ENCODE measurements around the gene IFNE.

The IFNE gene, protein sequence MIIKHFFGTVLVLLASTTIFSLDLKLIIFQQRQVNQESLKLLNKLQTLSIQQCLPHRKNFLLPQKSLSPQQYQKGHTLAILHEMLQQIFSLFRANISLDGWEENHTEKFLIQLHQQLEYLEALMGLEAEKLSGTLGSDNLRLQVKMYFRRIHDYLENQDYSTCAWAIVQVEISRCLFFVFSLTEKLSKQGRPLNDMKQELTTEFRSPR

DNA sequence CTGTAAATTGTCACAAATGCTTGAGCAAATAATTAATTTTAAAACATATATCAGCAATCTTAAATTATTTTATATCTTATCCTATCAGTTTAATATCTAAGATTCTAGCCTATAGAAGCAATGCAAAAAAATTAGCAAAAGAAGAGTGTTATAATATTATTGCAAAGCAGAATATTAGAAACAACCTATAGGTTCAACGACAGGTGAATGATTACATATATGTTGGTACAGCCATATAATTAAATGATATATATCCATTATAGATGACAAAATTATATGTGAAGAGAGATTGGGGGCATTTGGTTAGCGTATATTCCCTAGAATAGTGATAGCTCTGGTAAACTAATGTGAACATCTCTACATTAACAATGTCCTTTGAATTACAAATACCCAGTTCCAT, at the start of gene IFNE:
Gene IFNE, minus strand, starts transcription at position 101 of the 400 bp plus-strand sequence. CDS start 619 bp downstream, outside the sequence.
- no peak for DNase-seq (ENCODE audit: low spot score)

DNA sequence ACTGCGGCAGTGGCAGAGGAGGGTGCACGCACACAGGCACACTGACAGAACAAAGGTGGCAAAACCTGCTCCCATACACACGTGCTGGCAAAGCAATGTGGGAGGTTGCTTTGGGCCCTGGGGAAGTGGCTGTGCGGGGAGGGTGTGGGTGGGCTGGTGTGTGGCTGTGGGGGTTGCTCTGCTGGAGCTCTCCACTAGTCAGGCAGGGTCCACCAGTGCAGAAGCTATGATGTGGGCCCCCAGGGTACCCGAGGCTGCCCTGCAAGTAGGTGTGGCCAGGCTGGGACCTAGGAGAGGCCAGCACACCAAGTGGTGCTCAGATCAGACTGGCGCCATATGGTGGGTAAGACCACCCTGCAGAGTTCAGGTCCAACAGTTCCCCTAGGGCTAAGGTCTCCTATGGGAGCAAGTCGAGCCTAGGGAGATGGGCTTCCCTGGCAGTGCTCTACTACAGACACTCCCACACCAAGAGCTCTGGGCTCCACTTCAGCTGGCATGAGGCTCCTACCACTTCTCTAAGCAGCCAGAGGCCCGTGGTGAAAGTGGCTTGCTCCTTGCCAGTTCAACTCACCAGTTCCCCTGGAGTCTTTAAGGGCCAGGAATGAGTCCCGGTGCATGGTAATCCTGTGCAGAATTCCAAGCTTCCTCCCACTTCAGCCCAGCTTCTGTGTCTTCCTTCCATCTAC, 46.2 kb upstream of the IFNE start:
- no peak for DNase-seq (ENCODE audit: low spot score)

DNA sequence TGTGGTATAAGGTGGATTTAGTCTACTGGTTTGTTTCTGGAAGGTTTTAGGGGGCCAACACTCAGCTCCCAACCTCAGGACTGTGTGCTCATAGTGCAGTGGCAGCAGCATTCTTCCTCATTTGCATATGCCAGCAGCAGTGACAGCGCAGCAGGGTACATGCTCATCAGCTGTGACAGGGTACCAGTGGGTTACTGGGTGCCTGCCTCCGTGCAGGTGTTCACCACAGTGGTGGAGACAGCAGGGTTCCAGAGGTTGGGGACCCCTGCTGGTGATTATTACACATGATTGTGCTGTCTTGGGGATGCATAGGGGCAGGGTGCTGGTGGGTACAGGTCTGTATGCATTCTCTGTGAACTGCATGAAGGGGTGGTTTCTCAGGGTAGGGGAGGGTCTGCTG, 45.5 kb upstream of the IFNE start:
- DNase-seq (ENCODE audit: low spot score): no peak

DNA sequence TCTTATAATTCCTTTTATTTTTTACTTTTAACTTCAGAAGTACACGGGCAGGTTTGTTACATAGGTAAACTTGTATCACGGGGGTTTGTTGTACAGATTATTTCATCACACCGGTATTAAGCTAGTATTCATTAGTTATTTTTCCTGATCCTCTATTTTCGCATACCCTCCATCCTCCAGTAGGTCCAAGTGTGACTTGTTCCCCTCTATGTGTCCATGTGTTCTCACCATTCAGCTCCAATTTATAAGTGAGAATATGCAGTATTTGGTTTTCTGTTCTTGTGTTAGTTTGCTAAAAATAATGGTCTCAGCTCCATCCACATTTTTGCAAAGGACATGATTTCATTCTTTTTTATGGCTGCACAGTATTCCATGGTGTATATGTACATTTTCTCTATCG, 43.1 kb upstream of the IFNE start:
- DNase-seq (ENCODE audit: low spot score): no peak

DNA sequence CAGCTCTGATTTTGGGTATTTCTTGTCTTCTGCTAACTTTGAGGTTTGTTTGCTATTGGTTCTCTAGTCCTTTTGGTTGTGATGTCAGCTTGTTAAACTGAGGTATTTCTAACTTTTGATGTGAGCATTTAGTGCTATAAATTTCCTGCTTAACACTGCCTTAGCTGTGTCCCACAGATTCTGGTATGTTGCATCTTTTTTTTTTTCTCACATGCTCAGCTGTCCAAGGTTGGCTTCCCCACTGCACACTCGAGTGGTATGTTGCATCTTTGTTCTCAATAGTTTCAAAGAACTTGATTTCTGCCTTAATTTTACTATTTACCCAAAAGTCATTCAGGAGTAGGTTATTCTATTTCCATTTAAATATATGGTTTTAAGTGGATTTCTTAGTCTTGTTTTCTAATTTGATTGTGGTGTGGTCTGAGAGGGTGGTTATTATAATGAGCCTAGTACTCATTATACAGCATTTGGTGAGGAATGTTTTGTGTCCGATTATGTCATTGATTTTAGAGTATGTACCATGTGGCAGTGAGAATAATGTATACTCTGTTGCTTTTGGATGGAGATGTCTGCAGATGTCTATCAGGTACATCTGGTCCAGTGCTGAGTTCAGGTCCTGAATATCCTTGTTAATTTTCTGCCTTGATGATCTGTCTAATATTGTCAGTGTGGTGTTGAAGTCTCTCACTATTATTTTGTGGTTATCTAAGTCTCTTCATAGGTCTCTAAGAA, 42.2 kb upstream of the IFNE start:
- DNase-seq (ENCODE audit: low spot score): no peak

DNA sequence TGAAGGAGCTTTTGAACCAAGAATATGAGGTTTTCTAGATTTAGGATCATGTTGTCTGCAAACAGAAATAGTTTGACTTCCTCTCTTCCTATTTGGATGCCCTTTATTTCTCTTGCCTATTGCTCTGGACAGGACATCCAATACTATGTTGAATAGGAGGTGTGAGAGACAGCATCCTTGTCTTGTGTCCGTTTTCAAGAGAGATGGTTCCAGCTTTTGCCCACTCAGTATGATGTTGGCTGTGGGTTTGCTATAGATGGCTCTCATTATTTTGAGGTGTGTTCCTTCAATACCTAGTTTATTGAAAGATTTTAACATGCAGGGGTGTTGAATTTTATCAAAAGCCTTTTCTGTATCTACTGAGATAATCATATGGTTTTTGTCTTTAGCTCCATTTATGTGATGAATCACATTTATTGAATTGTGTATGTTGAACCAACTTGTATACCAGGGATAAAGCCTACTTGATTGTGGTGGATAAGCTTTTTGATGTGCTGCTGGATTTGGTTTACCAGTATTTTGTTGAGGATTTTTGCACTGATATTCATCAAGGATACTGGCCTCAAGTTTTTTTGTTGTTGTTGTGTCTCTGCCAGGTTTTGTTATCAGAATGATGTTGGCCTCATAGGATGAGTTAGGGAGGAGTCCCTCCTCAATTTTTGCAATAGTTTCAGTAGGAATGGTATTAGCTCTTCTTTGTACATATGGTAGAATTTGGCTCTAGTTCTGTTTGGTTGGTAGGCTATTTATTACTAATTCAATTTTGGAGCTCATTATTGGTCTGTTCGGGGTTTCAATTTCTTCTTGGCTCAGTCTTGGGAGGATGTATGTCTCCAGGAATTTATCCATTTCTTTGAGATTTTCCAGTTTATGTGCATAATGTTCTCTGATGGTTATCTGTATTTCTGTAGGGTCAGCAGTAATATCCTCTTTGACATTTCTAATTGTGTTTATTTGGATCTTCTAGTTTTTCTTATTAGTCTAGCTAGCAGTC, 41.2 kb upstream of the IFNE start:
- no peak for DNase-seq (ENCODE audit: low spot score)

DNA sequence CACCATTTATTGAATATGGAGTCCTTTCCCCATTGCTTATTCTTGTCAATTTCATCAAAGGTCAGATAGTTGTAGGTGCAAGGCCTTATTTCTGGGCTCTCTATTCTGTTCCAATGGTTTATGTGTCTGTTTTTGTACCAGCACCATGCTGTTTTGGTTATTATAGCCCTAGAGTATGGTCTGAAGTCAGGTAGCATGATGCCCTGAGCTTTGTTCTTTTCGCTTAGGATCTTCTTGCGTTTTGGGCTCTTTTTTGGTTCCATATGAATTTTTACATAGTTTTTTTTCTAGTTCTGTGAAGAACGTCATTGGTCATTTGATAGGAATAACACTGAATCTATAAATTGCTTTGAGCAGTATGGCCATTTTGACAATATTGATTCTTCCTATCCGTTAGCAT, 40.2 kb upstream of the IFNE start:
- no peak for DNase-seq (ENCODE audit: low spot score)

DNA sequence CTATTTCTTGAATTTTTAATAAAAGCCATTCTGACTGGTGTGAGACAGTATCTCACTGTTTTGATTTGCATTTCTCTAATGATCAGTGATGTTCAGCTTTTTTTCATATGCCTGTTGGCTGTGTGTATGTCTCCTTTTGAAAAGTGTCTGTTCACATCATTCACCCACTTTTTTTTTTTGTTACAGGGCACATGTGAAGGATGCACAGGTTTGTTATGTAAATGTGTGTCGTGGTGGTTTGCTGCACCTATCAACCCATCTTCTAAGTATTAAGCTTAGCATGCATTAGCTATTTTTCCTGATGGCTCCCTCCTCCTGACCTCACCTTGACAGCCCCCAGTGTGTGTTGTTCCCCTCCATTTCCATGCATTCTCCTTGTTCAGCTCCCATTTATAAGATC, 39.3 kb upstream of the IFNE start:
- no peak for DNase-seq (ENCODE audit: low spot score)

DNA sequence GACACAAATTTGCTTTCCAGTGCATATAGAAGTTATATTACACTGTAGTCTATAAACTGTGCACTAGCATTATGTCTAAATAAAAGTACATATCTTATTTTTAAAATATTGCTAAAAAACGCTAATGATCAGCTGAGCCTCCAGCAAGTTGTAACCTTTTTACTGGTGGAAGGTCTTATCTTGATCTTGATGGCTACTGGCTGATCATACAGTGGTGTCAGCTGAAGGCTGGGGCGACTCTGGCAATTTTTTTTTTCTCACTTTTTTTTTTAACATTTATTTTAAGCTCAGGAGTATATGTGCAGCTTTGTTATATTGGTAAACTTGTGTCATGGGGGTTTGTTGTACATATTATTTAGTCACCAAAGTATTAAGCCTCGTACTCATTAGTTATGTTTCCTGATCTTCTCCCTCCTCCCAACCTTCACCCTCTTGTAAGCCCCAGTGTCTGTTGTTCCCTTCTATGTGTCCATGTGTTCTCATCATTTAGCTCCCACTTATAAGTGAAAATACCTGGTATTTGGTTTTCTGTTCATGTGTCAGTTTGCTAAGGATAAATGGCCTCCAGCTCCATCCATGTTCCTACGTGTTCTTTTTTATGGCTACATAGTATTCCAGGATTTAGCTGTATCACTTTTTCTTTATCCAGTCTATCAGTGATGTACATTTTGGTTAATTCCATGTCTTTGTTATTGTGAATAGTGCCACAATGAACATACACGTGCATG, 38.6 kb upstream of the IFNE start:
- no peak for DNase-seq (ENCODE audit: low spot score)

DNA sequence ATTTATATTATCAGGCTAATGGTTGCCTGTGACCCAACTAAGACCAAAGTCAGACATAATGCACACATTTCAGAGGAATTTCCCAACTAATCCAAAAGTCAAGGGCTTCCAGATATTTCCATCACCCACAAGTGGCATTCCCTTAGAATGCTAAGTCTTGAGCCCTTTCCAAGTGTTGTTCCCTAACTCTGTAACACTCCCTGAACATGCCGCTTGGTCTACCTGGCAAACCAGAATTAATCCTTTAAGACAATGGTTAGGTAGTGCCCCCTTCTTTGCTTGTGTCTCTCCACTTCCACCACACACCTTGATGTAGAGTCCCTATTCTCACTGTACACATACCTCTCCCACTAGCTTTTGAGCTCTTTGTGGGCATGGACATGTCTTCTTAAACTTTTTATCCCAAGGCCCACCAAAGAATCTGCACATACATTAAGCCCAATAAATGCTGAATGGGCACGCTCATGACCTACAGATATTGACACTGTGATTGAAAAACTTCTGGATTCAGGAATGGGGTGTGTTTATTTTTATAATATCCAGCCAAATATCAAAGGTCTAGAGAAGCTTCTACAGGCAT, 37.8 kb upstream of the IFNE start:
- DNase-seq (ENCODE audit: low spot score): no peak

DNA sequence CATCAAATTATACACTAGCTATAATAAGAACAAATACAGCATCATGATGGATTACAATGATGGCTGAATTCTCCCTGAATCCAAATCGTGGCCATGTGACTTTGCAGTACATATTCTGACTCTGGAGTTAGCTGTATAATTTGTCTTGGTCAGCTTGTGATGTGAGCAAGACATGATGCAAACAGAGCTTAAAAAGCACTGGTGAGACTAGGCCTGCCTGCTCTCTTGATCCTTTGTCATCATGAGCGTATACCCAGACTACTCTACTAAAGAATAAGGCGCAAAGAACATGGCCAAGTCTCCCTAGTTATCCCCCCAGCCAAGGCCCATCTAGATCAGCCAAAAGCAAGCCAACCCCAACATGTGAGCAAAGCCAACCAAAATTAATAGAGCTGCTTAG, 34.7 kb upstream of the IFNE start:
- DNase-seq (ENCODE audit: low spot score): no peak

DNA sequence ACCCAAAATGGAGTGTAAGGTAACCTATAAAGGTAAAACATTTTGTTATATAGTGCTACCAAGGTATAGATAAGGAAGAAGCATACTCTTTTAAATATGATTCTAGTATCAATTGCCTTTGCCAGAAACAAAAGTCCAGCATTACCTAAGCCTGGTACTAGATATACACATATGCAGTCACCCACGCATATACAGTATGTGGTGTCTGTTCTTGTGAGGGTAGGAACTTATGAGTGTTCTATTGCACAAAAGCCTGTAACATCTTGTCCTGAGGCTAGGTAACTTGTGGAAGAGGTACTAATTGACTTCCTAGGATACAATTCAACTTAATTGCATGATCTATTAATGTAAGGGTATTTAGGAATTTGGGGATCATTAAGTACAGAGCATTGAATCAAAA, 31.3 kb upstream of the IFNE start:
- DNase-seq (ENCODE audit: low spot score): no peak

DNA sequence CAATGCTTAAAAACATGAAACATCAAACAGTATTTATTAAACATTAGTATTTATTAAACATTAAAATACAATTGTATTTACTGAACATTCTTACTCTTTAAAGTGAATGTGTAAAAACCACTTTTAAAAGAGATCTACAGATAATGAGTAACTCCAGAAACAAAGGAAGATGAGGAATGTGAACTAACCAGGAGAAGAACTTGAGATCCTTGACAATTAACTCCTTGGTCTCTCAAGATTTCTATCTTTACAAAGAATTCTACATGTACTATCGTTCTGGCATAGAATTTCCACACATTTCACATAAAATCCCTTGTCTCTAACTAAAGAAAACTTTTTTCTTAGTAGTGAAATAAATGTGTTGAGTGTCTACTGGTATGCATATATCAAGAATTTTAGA, 28.7 kb upstream of the IFNE start:
- no peak for DNase-seq (ENCODE audit: low spot score)

DNA sequence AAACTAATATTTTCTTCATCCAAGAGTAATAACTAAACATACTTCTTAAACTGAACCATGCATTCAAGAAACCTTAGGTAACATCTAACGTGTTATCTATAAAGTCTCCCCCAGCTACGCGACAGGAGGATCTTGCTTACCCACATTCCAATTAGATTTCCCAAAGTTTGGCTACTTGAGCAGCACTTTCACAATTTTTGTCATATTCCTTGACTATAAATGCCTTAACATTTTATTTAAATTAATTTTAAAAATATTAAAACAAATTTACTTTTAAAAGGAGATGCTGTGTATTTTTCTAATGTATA, 25.3 kb upstream of the IFNE start:
- no peak for DNase-seq (ENCODE audit: low spot score)

DNA sequence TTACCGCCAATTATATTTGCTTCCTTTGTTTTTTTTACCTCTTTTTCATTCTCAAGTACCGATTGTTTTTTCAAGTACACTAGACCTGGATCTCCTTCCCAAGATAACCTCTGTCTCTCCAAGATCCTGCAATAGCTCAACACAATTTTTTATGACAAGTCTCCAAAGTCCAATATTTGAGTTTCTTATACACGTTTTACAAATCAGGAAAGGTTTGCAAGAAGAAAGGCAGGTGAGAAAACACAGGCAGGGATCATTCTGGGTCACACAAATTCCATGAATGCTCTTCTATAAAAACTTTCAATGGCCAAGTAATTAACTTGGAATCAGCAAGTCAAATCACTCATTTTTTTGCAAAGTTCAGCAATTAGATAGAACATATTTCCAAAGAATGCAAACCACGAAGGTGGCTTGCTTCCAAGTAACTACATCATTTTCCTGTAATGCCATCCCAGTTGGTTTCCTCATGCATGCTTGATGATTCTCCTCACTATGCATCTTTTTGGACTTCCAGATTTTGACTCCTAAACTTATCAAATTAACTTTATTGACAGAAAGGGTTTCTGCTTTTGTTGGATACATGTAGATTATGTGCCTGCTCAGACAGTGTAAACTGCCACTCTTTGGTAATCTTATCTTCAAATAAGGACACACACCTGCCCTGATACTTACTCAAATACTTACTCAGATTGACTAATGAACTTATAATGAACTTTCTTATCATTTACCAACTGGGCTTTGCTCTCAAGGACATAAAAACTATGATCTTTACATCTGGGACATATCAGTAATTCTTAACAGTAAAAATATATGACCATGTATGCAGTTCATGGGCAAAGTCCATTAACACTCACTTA, 24.7 kb upstream of the IFNE start:
- peak; percentile 3 for DNase-seq (ENCODE audit: low spot score)

DNA sequence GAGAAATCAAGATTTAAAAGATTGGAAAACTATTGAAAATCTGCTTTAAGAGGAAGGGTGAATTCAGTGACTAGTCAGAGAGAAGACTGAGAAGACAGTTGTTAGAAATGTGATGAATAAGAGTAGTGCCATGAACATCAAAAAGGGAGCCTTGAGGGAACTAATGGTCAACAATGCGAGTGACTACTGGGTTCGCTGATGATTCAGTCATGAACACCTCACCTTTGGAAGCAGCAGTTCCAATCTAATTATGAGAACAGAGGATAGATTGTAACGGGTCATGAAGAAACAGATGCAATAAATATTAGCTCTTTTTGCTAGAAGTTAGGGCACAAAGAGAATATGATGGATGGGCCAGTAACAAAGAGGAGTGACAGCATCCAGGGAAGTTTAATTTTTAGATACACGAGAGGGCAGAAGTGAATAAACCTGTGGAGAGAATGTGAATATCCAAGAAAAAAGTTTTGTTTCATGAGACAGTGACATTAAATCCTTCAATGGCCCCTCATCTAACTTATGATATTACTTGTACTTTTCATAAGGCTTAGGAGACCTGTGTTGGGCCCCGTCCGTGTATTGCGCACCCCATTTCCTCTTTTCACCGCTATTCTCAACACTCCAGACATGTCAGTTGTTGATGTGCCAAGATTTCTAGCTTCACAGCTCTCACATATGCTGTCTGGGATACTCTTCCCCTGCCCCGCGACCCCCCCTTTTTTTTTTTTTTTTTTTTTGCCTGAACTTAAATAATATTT, 23.5 kb upstream of the IFNE start:
- peak; percentile 18 for DNase-seq (ENCODE audit: low spot score)

DNA sequence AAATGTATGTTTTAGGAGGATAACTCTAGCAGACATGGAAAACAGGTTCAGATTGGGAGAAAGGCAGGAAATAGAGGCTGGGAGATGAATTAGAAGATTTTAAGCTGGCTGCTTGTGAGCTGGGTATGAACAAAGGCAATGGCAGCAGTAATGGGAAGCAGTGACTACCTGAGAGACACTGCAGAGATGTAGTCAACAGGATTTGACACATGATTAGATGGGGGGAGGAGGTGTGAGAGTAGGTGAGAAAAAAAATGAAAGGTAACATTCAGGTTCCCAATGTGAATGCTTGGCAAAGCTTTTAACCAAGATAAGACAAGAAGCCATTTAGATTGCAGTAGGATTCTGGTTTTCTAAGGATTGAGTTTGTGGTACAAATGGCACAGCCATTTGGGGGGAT, 22.8 kb upstream of the IFNE start:
- no peak for DNase-seq (ENCODE audit: low spot score)

DNA sequence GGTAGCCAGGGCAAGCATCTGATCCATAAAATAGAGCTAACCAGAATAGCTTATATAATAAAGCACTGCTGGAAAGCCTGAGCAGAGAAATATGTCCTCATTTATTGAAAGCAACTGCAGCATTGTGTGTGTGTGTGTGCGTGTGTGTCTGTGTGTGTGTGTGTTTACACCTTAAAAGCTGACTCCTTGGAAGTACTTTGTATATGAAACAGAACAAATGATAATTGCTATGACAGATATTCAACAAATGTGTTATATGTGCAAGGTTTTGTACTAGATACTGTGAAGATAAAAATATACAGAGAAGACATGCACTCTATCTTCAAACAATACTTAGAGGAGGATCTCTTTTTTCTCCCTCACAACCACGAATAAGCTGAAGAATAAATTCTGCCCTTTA, 22.0 kb upstream of the IFNE start:
- DNase-seq (ENCODE audit: low spot score): no peak

DNA sequence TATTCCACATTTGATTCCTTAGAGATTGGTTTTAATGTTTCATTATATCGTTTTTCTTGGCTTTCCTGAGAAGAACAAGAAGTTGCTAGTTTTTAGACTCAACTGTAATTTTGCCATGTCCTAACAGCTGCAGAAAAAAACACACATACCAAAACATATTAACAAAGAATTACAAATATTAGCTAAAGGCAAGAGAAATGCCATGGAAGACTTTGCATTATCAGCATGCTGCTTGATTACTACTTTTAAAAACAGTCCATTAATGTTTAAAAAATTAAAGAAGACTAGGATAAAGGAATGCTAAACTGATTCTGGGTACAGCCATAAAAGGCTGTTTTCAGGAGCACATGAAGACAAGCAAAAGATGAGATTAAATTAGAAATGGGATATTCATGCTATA, 20.5 kb upstream of the IFNE start:
- DNase-seq (ENCODE audit: low spot score): no peak

DNA sequence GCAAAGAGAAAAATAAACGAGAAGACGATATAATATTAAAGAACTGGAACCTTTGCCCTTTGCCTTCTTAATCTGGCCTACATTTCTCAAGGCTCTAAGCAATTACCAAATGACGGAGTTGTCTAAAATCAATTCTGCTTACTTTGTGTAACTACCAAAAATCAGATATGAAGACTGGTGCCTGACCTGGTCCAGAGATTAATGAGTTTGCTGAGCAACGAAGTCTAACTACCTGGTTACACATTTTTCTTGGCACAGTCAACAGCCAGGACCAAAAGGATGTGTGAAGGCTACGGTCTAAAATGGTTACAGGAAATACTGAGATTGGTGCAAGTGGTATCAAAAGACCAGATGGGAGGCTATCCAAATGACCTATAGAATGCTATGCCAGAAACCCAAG, 17.8 kb upstream of the IFNE start:
- DNase-seq (ENCODE audit: low spot score): no peak

Measured in COLO829 (cell line).